IPS DF 6.9 (cell line): ENCODE measurements around the gene VDR.

Source experiments
- DNase-seq: peaks from one replicate; pipeline ENCODE4 v3.0.0-alpha.2; 2013; ENCODE audit warnings: low read depth, low spot score
- H3K27ac ChIP-seq: one replicate; pipeline ENCODE4 v1.5.1; 2013; ENCODE audit warnings: low read length, control low read depth
- H3K27me3 ChIP-seq: 2 replicates; pipeline ENCODE4 v1.6.1; 2013; ENCODE audit warnings: mild to moderate bottlenecking, low read length; ENCODE audit not compliant: control insufficient read depth, insufficient read depth
- H3K36me3 ChIP-seq: 2 replicates; pipeline ENCODE4 v1.6.1; 2013; ENCODE audit warnings: low read length; ENCODE audit not compliant: control insufficient read depth, insufficient read depth
- H3K4me1 ChIP-seq: 2 replicates; pipeline ENCODE4 v1.6.1; 2013; ENCODE audit warnings: low read length; ENCODE audit not compliant: control insufficient read depth, insufficient read depth
- H3K4me3 ChIP-seq: 2 replicates; pipeline ENCODE4 v1.5.1; 2013; ENCODE audit warnings: mild to moderate bottlenecking, low read length
- H3K9me3 ChIP-seq: 2 replicates; pipeline ENCODE4 v1.6.1; 2013; ENCODE audit warnings: low read length, inconsistent platforms; ENCODE audit not compliant: control insufficient read depth, insufficient read depth
- WGBS: extraction: QIAGEN DNeasy Blood & Tissue Kit; methylation state at CpG from one replicate; pipeline ENCODE4 v1.1.7; 2013; ENCODE audit warnings: mixed read lengths, missing lambda C conversion rate; ENCODE audit not compliant: insufficient read length, insufficient coverage; 5-methylcytosine and 5-hydroxymethylcytosine counted together

Gene VDR

GRCh38 chr12:47903927-47904712 is 674 bp downstream of the VDR start:
- DNase-seq = no peak
- Histone ChIP-seq H3K9me3 (no peaks in the 10 kb centered on the region), H3K4me3 (peak overlapping the region; percentile 1; the same call in 1 of the 2 replicates), H3K27me3 (peaks cover 19% of the 10 kb centered on the region; the same call in 1 of the 2 replicates), H3K27ac (no peak overlapping the region), H3K36me3 (no peaks in the 10 kb centered on the region), H3K4me1 (peaks cover 1% of the 10 kb centered on the region; the same call in 1 of the 2 replicates)
- WGBS = no CpG with 5 or more reads among the region's 7 CpGs

- DNase-seq = no peak
- no peaks in the 10 kb centered on the region for H3K36me3 ChIP-seq
- WGBS = no CpG with 5 or more reads among the region's 3 CpGs
- H3K4me3 ChIP-seq = no peak overlapping the region
- H3K27me3 ChIP-seq = peaks cover 19% of the 10 kb centered on the region; the same call in 1 of the 2 replicates
- H3K27ac ChIP-seq = no peak overlapping the region
- H3K4me1 ChIP-seq = peaks cover 1% of the 10 kb centered on the region; the same call in 1 of the 2 replicates
- H3K9me3 ChIP-seq = no peaks in the 10 kb centered on the region
Measured at GRCh38 chr12:47903151-47903611, 1.6 kb downstream of the VDR start.

GRCh38 chr12:47902131-47902639 is 2.6 kb downstream of the VDR start:
- Histone ChIP-seq H3K4me3 (no peak overlapping the region), H3K4me1 (peaks cover 1% of the 10 kb centered on the region; the same call in 1 of the 2 replicates), H3K36me3 (no peaks in the 10 kb centered on the region), H3K27ac (no peak overlapping the region), H3K9me3 (no peaks in the 10 kb centered on the region), H3K27me3 (peaks cover 19% of the 10 kb centered on the region; the same call in 1 of the 2 replicates)
- no peak for DNase-seq

GRCh38 chr12:47901718-47902093 is 3.1 kb downstream of the VDR start:
- Histone ChIP-seq H3K9me3 (no peaks in the 10 kb centered on the region), H3K27me3 (peaks cover 15% of the 10 kb centered on the region; the same call in 1 of the 2 replicates), H3K4me1 (peaks cover 1% of the 10 kb centered on the region; the same call in 1 of the 2 replicates), H3K27ac (no peak overlapping the region), H3K36me3 (no peaks in the 10 kb centered on the region), H3K4me3 (no peak overlapping the region)
- no CpG with 5 or more reads among the region's 6 CpGs for WGBS
- no peak for DNase-seq

GRCh38 chr12:47901063-47901717 is 3.6 kb downstream of the VDR start:
- Histone ChIP-seq H3K4me1 (peaks cover 1% of the 10 kb centered on the region; the same call in 1 of the 2 replicates), H3K27me3 (peaks cover 13% of the 10 kb centered on the region; the same call in 1 of the 2 replicates), H3K27ac (no peak overlapping the region), H3K36me3 (no peaks in the 10 kb centered on the region), H3K9me3 (no peaks in the 10 kb centered on the region), H3K4me3 (no peak overlapping the region)
- no CpG with 5 or more reads among the region's 10 CpGs for WGBS
- DNase-seq = no peak

- peaks cover 3% of the 10 kb centered on the region; the same call in 1 of the 2 replicates for H3K4me1 ChIP-seq
- no peak for DNase-seq
- WGBS = no CpG with 5 or more reads among the region's 8 CpGs
- no peak overlapping the region for H3K4me3 ChIP-seq
- H3K9me3 ChIP-seq = no peaks in the 10 kb centered on the region
- H3K36me3 ChIP-seq = no peaks in the 10 kb centered on the region
- no peak overlapping the region for H3K27ac ChIP-seq
- peaks cover 7% of the 10 kb centered on the region; the same call in 1 of the 2 replicates for H3K27me3 ChIP-seq
Measured at GRCh38 chr12:47900131-47901062, 4.4 kb downstream of the VDR start.

GRCh38 chr12:47899466-47899865 is 5.3 kb downstream of the VDR start:
- H3K9me3 ChIP-seq = no peaks in the 10 kb centered on the region
- WGBS = no CpG with 5 or more reads among the region's 5 CpGs
- H3K27ac ChIP-seq = no peak overlapping the region
- no peak for DNase-seq
- H3K36me3 ChIP-seq = no peaks in the 10 kb centered on the region
- no peak overlapping the region for H3K4me3 ChIP-seq
- peaks cover 7% of the 10 kb centered on the region; the same call in 1 of the 2 replicates for H3K27me3 ChIP-seq
- peaks cover 2% of the 10 kb centered on the region; the same call in 1 of the 2 replicates for H3K4me1 ChIP-seq

GRCh38 chr12:47896633-47897032 is 8.2 kb downstream of the VDR start:
- no peak overlapping the region for H3K27ac ChIP-seq
- H3K4me1 ChIP-seq = peaks cover 2% of the 10 kb centered on the region; the same call in 1 of the 2 replicates
- H3K36me3 ChIP-seq = no peaks in the 10 kb centered on the region
- no peak overlapping the region for H3K4me3 ChIP-seq
- no peaks in the 10 kb centered on the region; the same call in 1 of the 2 replicates for H3K27me3 ChIP-seq
- no CpG with 5 or more reads among the region's 8 CpGs for WGBS
- no peak for DNase-seq
- H3K9me3 ChIP-seq = no peaks in the 10 kb centered on the region

GRCh38 chr12:47896022-47896421 is 8.8 kb downstream of the VDR start:
- no peak overlapping the region for H3K27ac ChIP-seq
- no CpG with 5 or more reads among the region's 4 CpGs for WGBS
- H3K4me3 ChIP-seq = no peak overlapping the region
- peaks cover 2% of the 10 kb centered on the region; the same call in 1 of the 2 replicates for H3K4me1 ChIP-seq
- no peaks in the 10 kb centered on the region for H3K36me3 ChIP-seq
- DNase-seq = no peak
- no peaks in the 10 kb centered on the region for H3K9me3 ChIP-seq
- H3K27me3 ChIP-seq = no peaks in the 10 kb centered on the region; the same call in 1 of the 2 replicates
